ENCODE data around the gene SPNS2.

The SPNS2 gene

GRCh38 chr17:4501295-4501949 lies 2.7 kb downstream of the SPNS2 start:
- Mint-ChIP-seq H3K9me3 (no peaks in the 10 kb centered on the region), H3K4me3 (peak overlapping the region; percentile 12 to 88 (median 46)), H3K27me3 (ENCODE audit: low read depth) (peaks cover 74% of the 10 kb centered on the region), H3K27ac (no peak overlapping the region), H3K4me1 (peaks cover 16% of the 10 kb centered on the region), H3K36me3 (ENCODE audit: low read depth) (no peaks in the 10 kb centered on the region)
- TF ChIP-seq CTCF (IDR thresholded peaks at IDR 0.05; ENCODE audit: unreplicated experiment in 3 of 3) = no peak

DNA sequence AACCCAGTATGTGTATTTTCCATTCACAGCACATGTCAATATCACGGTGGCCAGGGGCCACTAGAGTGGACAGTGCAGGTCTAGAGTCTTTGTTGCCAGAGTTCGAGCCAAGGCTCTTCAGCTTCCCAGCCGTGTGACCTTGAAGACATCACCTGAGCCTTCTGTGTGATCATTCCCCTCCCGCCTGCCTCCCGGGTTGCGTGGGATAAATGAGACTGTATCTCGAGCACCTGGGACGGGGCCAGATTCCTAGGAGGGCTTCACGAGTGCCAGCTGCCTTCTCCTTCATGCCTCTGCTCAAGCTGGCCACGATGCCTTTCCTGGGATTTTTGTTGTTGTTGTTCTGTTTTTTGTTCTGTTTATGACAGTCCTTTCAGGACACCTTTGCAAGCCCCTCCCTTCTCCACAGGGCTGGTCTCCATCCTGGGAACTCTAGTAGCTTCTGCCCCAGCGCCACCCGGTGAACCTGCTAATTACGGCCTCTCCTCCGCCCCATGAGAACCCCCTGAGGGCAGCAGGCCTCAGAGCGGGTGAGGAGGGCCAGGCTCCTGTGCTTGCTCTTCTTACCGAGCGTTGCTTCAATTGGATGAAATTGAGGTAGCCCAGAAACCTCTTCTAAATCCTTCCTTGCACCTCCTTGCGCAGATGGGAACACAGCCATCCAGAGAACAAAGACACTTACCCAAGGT lies 3.9 kb downstream of the SPNS2 start:
- TF ChIP-seq CTCF (IDR thresholded peaks at IDR 0.05; ENCODE audit: unreplicated experiment in 3 of 3) = no peak
- no peak overlapping the region for H3K27ac Mint-ChIP-seq
- no peak overlapping the region for H3K4me3 Mint-ChIP-seq
- no peaks in the 10 kb centered on the region for H3K9me3 Mint-ChIP-seq
- peaks cover 13% of the 10 kb centered on the region for H3K4me1 Mint-ChIP-seq
- H3K36me3 Mint-ChIP-seq (ENCODE audit: low read depth) = no peaks in the 10 kb centered on the region
- H3K27me3 Mint-ChIP-seq (ENCODE audit: low read depth) = peaks cover 64% of the 10 kb centered on the region

GRCh38 chr17:4503283-4504025 lies 4.8 kb downstream of the SPNS2 start:
- H3K4me3 Mint-ChIP-seq = no peak overlapping the region
- H3K9me3 Mint-ChIP-seq = no peaks in the 10 kb centered on the region
- H3K27ac Mint-ChIP-seq = no peak overlapping the region
- no peaks in the 10 kb centered on the region for H3K36me3 Mint-ChIP-seq (ENCODE audit: low read depth)
- peaks cover 55% of the 10 kb centered on the region for H3K27me3 Mint-ChIP-seq (ENCODE audit: low read depth)
- TF ChIP-seq CTCF (IDR thresholded peaks at IDR 0.05; ENCODE audit: unreplicated experiment in 3 of 3) = no peak
- H3K4me1 Mint-ChIP-seq = peaks cover 12% of the 10 kb centered on the region

DNA sequence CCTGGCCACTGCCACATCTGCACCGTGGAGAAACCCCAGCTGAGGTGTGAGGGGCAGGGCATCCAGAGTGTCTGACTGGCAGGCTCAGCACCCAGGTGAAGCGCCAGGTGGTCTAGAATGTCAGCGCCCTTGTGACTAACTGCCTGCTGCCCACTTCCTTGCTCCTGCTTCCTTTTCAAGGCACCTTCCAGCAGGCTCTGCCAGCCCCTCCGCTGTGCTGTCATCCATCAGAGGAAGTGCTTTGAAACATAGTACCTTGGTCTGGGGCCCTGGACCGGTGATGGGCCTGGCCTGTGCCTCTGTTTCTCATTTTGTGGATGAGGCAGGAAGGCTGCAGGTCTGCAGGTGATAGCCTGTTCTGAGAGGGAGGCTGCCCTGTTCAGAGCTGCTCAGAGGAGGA lies 5.5 kb downstream of the SPNS2 start:
- no peak overlapping the region for H3K27ac Mint-ChIP-seq

DNA sequence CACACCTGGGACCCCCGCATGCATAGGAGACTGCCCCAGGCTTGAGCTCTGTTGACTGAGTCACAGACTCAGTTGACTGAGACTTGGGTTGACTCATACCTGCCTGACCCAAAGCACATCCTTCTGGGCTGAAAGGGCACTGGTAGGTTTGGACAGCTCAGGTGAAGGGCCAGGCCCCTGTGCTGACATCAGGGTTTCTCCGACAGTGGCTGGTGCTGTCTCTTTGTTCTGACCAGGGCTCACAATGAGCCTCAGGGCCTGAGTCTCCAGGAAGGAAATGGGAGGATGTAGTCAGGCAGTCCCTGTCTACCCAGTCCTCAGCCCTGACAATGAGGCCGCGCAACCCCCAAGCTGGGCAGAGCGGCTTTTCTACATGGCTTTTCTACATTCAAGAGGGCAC lies 6.5 kb downstream of the SPNS2 start:
- Mint-ChIP-seq H3K36me3 (ENCODE audit: low read depth) (no peaks in the 10 kb centered on the region), H3K27me3 (ENCODE audit: low read depth) (peaks cover 52% of the 10 kb centered on the region), H3K27ac (peak overlapping the region in 1 of 3 experiments; percentile 23), H3K4me3 (no peak overlapping the region), H3K4me1 (peaks cover 16% of the 10 kb centered on the region), H3K9me3 (no peaks in the 10 kb centered on the region)
- TF ChIP-seq CTCF (IDR thresholded peaks at IDR 0.05; ENCODE audit: unreplicated experiment in 3 of 3) = no peak

More for the DNA sequence above, 5.5 kb downstream of the SPNS2 start:
- TF ChIP-seq CTCF (IDR thresholded peaks at IDR 0.05; ENCODE audit: unreplicated experiment in 3 of 3) = no peak
- H3K9me3 Mint-ChIP-seq = no peaks in the 10 kb centered on the region
- no peak overlapping the region for H3K4me3 Mint-ChIP-seq
- H3K4me1 Mint-ChIP-seq = peaks cover 14% of the 10 kb centered on the region
- H3K27me3 Mint-ChIP-seq (ENCODE audit: low read depth) = peaks cover 60% of the 10 kb centered on the region
- no peaks in the 10 kb centered on the region for H3K36me3 Mint-ChIP-seq (ENCODE audit: low read depth)
